NCI-H526 (cell line): ENCODE data around the gene PLXNA2.
A peak's percentile ranks its signal among the peaks of the same experiment; 100 is the strongest.

Source experiments
- DNase-seq, 2 experiments: peaks; one replicate each; lab custom pipeline; 2025; lab: John Stamatoyannopoulos, UW

The PLXNA2 gene

GRCh38 chr1:208066583-208066982 lies 177.6 kb downstream of the PLXNA2 start:
- DNase-seq = no peak

- DNase-seq = no peak
Observed at GRCh38 chr1:208065862-208066261, 178.3 kb downstream of the PLXNA2 start.

GRCh38 chr1:208061632-208062031 lies 182.6 kb downstream of the PLXNA2 start:
- no peak for DNase-seq

GRCh38 chr1:208061118-208061517 lies 183.1 kb downstream of the PLXNA2 start:
- no peak for DNase-seq

- no peak for DNase-seq
Observed at GRCh38 chr1:208060215-208060869, 183.8 kb downstream of the PLXNA2 start.

GRCh38 chr1:208059409-208060001 lies 184.7 kb downstream of the PLXNA2 start:
- DNase-seq = no peak

- DNase-seq = no peak
Observed at GRCh38 chr1:208058756-208059155, 185.4 kb downstream of the PLXNA2 start.

- no peak for DNase-seq
Observed at GRCh38 chr1:208058267-208058666, 185.9 kb downstream of the PLXNA2 start.

- no peak for DNase-seq
Observed at GRCh38 chr1:208057056-208057455, 187.1 kb downstream of the PLXNA2 start.

- no peak for DNase-seq
Observed at GRCh38 chr1:208055535-208055934, 188.6 kb downstream of the PLXNA2 start.

GRCh38 chr1:208054911-208055379 lies 189.2 kb downstream of the PLXNA2 start:
- no peak for DNase-seq

- no peak for DNase-seq
Observed at GRCh38 chr1:208054485-208054884, 189.7 kb downstream of the PLXNA2 start.

GRCh38 chr1:208053661-208054060 lies 190.5 kb downstream of the PLXNA2 start:
- DNase-seq = no peak

- no peak for DNase-seq
Observed at GRCh38 chr1:208052926-208053407, 191.2 kb downstream of the PLXNA2 start.

GRCh38 chr1:208052135-208052534 lies 192.0 kb downstream of the PLXNA2 start:
- DNase-seq = no peak

GRCh38 chr1:208051651-208052050 lies 192.5 kb downstream of the PLXNA2 start:
- DNase-seq = no peak

GRCh38 chr1:208048904-208049303 lies 195.3 kb downstream of the PLXNA2 start:
- no peak for DNase-seq

GRCh38 chr1:208047975-208048374 lies 196.2 kb downstream of the PLXNA2 start:
- DNase-seq = peak in 1 of 2 experiments; percentile 9

- no peak for DNase-seq
Observed at GRCh38 chr1:208047476-208047934, 196.7 kb downstream of the PLXNA2 start.

GRCh38 chr1:208045463-208046260 lies 198.5 kb downstream of the PLXNA2 start:
- no peak for DNase-seq

GRCh38 chr1:208044589-208045462 lies 199.4 kb downstream of the PLXNA2 start:
- DNase-seq = no peak
